Activated T-cell treated with anti-CD3 and anti-CD28 coated beads, Interleukin-2, amount 50 U/mL, for 4 hours (primary cell): ENCODE data around the gene CAMTA1. TPM values are rescaled to one million over a fixed set of nuclear protein-coding genes. Genes with fewer than 3 reads are reported as not detected.

Source experiments
- ATAC-seq, 2 donors: fragments of 200-7000 bp; cut with Tn5 transposase; one replicate each; pipeline ENCODE4 v1.10.0; 2021
- DNase-seq: peaks from one replicate; pipeline ENCODE4 v3.0.0-alpha.2; 2020
- H3K27me3 Mint-ChIP-seq: one replicate; pipeline ENCODE4 v1.8.0; 2021; ENCODE audit warnings: low read depth, mixed read lengths
- H3K36me3 Mint-ChIP-seq: one replicate; pipeline ENCODE4 v1.8.0; 2022; ENCODE audit warnings: mixed read lengths; ENCODE audit not compliant: insufficient read depth
- H3K4me1 Mint-ChIP-seq: one replicate; pipeline ENCODE4 v1.8.0; 2021; ENCODE audit warnings: low read depth, mixed read lengths
- H3K4me3 Mint-ChIP-seq: one replicate; pipeline ENCODE4 v1.8.0; 2021; ENCODE audit warnings: mild to moderate bottlenecking, moderate library complexity, mixed read lengths
- H3K9me3 Mint-ChIP-seq: one replicate; pipeline ENCODE4 v1.8.0; 2021; ENCODE audit warnings: mixed read lengths
- total RNA-seq, 3 donors: library from RNA; stranded (reverse); gene quantifications; one replicate each; pipeline ENCODE4 v1.2.1, GENCODE V29; 2021

Gene CAMTA1
- total RNA-seq, 3 donors from 2014 or later, result 47.5 to 50.3 (median 47.7) TPM

DNA sequence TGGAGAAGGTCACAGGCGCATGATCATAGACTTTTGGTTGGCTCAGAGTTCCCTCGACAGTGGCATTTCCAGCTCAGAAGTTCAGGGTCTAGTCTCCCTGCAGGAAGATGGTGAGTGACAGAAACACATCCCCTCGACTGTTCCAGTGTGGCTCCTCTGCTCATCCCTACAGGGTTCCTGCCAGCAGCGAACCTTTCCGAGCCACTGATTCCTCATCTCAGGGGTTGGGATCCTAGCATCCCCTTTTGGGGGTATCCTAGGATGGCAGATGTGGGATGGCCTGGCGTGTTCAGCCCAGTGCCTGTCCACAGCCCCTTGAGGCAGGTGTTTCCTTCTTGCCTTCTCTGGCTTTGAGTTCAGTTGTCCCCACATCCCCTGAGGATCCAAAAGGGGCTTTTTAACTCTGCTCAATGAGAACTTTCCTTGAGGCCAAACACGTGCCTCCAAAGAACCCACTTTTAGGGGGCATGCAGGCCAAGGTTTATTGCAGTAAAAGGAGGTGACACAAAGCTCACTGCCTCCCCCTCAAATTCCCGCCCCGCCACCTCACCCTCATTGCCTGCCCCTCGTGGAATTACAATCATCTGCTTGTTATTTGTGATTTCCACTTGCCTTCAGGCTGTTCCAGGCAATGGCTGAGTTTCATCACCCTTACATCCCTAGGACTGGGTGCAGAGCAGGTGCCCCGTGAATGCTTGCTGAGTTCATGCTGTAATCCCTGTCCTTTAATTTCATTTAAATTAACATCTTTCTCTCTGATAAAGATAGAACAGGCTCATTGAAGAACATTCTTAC lies 440.7 kb downstream of the CAMTA1 start:
- peaks cover 8% of the 10 kb centered on the region for H3K27me3 Mint-ChIP-seq
- H3K4me3 Mint-ChIP-seq, result no peak overlapping the region
- no peaks in the 10 kb centered on the region for H3K9me3 Mint-ChIP-seq
- H3K4me1 Mint-ChIP-seq, result no peaks in the 10 kb centered on the region
- no peaks in the 10 kb centered on the region for H3K36me3 Mint-ChIP-seq
- DNase-seq, result no peak
- ATAC-seq, result no peak

DNA sequence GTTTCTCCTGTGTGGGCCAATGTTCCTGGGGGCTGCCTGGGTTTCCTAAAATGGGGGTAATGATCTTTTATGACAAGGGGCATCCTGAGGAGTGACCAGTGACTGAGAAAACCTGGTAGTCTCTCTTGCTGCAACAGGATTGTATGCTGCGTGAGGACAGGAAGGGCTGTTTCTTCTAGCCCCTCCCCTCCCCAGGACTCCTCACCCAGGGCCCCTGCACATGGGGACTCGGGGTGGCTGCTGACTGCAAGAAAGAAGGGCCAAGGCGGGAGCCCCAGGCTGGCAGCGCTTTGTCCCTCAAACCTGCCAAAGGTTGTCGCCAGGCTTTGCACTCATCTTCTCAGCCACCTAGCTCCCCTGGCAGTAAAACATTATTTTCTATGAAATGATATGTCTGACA lies 442.4 kb downstream of the CAMTA1 start:
- H3K4me1 Mint-ChIP-seq, result no peaks in the 10 kb centered on the region
- DNase-seq (no peak), ATAC-seq (no peak)
- H3K4me3 Mint-ChIP-seq, result no peak overlapping the region
- no peaks in the 10 kb centered on the region for H3K9me3 Mint-ChIP-seq
- peaks cover 4% of the 10 kb centered on the region for H3K27me3 Mint-ChIP-seq
- H3K36me3 Mint-ChIP-seq, result no peaks in the 10 kb centered on the region

DNA sequence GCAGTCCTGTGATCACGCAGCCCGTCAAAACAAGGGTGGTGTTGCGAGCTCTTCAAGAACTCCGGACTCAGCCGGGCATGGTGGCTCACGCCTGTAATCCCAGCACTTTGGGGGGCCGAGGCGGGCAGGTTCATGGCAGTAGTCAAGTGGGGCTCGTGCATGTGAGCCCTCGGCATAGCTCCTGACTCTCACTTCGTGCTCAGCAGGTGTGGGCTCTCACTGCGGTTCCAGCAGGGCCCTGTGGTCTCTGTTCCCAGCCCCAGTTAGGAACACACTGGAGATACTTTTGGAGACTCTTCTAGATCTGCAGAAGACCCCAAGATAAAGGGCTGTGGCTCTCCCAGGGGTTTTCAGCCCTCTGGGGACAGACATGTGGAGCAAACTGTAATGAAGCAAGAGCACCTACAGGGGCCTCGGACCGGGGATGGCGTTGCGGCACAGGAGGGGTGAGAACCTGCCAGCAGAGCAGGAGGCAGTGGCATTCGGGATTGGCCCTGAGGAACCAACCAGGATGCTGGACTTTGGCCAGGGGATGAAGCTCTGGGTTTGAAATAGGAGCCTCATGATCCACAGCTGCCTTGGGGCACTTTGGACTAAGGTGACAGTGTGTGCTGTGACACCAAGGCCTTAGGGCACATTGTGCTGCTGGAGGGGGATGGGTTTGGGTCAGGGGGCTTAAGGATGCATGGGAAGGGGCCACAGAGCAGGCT lies 443.2 kb downstream of the CAMTA1 start:
- no peak for ATAC-seq
- DNase-seq, result no peak
- no peaks in the 10 kb centered on the region for H3K36me3 Mint-ChIP-seq
- H3K27me3 Mint-ChIP-seq, result peaks cover 4% of the 10 kb centered on the region
- H3K9me3 Mint-ChIP-seq, result no peaks in the 10 kb centered on the region
- H3K4me3 Mint-ChIP-seq, result no peak overlapping the region
- H3K4me1 Mint-ChIP-seq, result no peaks in the 10 kb centered on the region

DNA sequence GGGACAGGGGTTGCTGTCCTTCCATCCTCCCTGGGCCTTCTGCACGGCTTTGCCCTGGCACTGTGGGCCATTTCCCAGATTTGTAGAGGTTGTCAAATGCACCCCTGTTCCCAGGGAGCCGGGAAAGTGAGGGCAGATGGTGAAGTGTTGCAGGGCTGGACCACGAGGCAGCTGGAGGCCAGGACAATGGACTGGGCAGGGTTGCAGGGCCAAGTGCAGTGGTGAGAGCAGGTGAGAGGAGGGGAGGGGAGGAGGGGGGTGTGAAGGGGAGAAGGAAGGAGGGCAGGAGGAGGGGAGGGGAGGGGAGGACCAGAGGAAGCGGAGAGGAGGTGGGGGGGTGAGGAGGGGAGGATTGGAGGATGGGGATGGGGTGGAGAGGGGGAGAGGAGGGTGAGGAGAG lies 443.9 kb downstream of the CAMTA1 start:
- no peaks in the 10 kb centered on the region for H3K4me1 Mint-ChIP-seq
- H3K36me3 Mint-ChIP-seq, result no peaks in the 10 kb centered on the region
- H3K9me3 Mint-ChIP-seq, result no peaks in the 10 kb centered on the region
- H3K4me3 Mint-ChIP-seq, result no peak overlapping the region
- peaks cover 4% of the 10 kb centered on the region for H3K27me3 Mint-ChIP-seq
- no peak for DNase-seq
- ATAC-seq, result no peak

DNA sequence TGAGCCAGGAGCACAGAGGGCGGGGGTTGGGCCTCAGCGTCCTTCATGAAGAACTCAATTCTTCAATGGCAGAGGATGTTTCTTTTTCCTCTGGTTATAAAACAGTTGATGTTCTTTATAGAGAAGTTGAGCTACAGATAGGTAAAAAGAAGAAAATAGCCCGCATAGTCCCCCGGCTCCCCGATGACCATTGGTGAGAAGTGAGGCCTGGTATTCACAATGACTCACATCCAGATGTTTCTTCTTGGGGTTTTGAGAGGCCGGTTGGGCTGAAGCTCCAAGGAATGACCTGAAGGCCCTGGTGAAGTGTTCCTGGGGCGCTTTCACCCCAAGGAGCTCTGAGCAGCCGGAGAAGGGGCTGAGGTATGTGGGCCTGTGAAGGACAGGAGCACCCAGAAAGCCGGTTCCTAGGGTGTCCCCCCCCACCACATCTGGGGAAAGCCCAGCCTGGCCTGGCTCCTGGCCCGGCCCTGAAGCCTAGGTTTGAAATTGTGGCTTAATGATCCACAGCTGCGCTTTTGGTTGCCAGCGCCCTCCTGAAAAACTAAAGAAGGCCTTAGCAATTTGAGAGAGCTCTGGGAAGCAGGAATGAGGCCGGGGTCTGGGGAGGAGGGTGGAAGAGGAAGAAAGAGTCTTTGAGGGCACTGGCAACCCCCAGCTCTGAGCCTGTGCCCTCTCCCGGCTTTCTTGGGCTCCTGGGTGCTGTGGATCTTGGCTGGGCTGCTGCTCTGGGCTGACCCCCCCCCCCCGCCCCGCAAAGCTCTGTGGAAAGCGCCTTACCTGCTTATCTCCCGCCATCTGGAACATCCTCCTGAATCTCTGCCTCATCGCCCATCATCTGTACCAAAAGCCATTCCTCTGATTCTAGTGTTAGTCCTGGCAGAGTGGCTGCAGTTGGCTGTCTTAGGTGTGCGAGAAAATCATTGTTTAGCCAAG lies 444.7 kb downstream of the CAMTA1 start:
- H3K9me3 Mint-ChIP-seq, result no peaks in the 10 kb centered on the region
- no peak for DNase-seq
- H3K36me3 Mint-ChIP-seq, result no peaks in the 10 kb centered on the region
- H3K4me1 Mint-ChIP-seq, result no peaks in the 10 kb centered on the region
- ATAC-seq, result no peak
- H3K27me3 Mint-ChIP-seq, result peaks cover 4% of the 10 kb centered on the region
- no peak overlapping the region for H3K4me3 Mint-ChIP-seq

DNA sequence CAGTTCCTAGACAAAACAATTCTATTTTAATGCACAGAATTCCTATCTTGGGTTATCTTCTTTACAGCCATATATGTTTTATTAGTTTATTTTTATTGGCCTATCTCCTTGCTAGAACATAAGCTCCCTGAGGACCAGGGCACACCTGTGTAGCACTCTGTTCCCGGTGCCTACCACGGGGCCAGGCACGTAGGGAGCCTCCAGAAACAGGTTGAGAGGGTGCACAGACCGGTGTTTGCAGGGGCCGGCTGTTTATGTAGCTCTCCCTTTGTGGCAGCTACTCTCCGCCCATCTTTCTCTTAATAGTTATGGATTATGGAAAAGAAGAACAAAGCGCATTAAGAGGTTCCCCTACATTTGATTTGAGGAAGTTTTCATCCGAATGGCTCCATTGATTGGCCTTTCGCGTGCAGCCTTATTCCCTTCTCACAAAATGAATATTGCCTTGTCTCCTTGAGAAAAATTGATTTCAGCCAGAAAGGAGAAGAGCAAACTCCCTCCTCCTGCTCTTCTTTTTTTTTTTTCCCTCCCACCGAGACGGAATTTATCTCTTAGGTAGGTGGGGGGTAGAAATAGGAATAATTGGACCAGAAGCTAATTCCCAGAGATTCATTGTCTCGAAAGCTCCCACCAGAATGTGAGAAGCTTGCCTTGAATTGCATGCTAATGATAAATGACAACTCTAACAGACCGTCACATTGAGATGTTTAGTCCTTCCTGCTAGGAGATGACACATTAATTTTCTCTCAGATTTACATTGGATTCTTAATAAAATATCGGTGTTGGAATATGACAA lies 447.4 kb downstream of the CAMTA1 start:
- Mint-ChIP-seq H3K4me3 (no peak overlapping the region), H3K9me3 (no peaks in the 10 kb centered on the region), H3K4me1 (no peaks in the 10 kb centered on the region), H3K27me3 (peaks cover 7% of the 10 kb centered on the region), H3K36me3 (no peaks in the 10 kb centered on the region)
- DNase-seq (no peak), ATAC-seq (no peak)

DNA sequence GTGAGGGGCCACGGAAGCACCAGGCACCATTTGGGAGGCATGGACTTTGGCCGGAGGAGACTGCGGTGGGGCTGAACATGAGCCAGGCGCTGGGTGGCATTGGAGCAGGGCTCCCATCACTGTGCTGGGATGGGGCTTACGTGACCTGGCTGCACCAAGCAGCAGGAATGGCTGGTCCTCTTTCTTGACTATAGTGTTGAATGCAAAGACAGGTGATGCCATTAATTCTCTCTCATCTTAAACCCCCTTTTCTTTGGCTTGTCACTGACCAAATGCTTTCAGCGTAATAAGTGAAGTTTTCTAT lies 447.9 kb downstream of the CAMTA1 start:
- H3K9me3 Mint-ChIP-seq, result no peaks in the 10 kb centered on the region
- H3K27me3 Mint-ChIP-seq, result peaks cover 9% of the 10 kb centered on the region
- DNase-seq (no peak), ATAC-seq (no peak)
- H3K4me3 Mint-ChIP-seq, result no peak overlapping the region
- H3K4me1 Mint-ChIP-seq, result no peaks in the 10 kb centered on the region
- no peaks in the 10 kb centered on the region for H3K36me3 Mint-ChIP-seq

DNA sequence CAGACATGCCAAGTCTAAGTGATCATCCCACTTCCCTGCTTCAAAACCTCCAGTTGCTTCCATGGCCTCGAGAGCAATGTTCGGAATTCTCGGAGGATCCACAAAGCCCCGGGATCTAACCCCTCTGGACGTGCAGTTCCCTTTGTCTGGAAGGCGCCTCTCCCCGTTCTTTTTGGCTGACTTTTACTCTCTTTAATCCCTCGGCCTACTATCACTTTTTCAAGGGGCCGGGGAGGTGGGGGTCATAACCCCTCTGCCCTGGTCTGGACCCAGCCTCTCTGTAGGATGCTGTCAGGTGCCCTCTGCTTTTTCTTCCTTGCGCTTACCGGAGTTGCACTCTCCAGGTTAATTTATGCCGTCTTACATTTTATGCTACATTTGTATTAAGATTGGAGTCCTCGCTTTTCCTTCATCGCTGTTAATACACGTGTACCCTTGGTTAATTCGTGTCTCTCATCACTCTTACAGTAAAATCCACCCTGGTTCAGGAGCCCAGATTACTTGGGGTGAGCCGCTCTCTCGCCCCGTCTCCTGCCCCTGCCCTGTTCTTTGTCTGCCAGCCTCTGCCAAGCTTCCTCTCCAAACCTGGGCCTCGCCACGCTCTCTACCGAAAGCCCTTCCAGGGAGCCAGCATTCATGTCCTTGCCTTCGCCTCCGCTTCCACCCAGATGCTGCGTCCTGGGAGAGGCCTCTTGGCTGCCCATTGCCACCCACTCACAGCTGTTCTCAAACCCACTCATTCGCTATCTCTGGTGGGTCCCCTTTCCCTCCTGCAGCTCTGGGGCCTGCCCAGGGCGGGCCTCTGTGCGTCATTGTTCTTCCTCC lies 448.6 kb downstream of the CAMTA1 start:
- no peak for ATAC-seq
- Mint-ChIP-seq H3K9me3 (no peaks in the 10 kb centered on the region), H3K36me3 (no peaks in the 10 kb centered on the region), H3K4me1 (no peaks in the 10 kb centered on the region), H3K27me3 (peaks cover 10% of the 10 kb centered on the region), H3K4me3 (no peak overlapping the region)
- no peak for DNase-seq

DNA sequence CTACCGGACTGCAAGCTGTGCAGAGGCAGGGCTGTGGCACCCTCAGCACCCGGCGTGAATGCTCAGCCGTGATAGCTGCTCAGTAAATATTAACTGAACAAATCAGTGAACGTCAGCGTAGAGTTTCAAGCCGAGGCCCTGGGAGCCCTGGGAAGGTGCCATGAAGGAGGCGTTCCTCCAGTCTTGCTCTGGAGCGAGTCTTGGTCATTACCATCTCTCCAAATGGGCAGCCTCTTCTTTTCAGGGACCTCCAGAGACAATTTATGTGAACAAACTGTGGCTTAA lies 449.2 kb downstream of the CAMTA1 start:
- Mint-ChIP-seq H3K4me1 (no peaks in the 10 kb centered on the region), H3K27me3 (peaks cover 10% of the 10 kb centered on the region), H3K4me3 (no peak overlapping the region), H3K36me3 (no peaks in the 10 kb centered on the region), H3K9me3 (no peaks in the 10 kb centered on the region)
- ATAC-seq, result no peak
- no peak for DNase-seq

DNA sequence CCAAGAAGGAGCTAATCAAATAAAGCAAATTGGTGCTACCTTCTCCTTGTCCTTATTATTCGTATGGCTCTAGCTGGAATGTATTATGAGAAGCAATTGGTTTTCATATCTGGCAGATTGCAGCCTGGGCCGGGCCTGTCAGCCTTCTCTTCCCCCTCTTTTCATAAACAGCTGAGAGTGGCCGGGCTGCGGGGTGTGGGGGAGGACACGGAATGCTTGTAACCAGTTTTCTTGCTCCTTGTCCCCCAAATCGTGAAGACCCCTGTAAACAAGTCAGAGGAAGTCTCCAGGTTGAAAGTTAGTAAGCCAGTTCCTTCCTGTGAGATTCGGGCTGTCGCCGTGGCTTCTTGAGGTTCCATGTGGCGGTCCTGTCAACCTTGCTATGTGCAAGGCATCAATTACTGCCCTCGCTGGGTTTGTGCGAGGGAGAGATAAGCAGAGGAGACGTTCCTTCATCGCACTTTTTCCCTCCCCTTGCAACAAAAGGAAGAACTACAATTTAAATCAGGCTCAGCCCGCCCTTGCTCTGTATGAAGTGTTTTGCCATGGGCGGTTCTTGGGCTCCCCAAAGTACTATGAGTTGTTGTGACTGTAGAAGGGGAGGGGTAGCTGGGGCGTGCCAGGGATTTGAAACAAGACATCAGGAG lies 450.7 kb downstream of the CAMTA1 start:
- H3K36me3 Mint-ChIP-seq, result no peaks in the 10 kb centered on the region
- no peak for DNase-seq
- no peaks in the 10 kb centered on the region for H3K4me1 Mint-ChIP-seq
- no peak overlapping the region for H3K4me3 Mint-ChIP-seq
- H3K27me3 Mint-ChIP-seq, result peaks cover 10% of the 10 kb centered on the region
- no peaks in the 10 kb centered on the region for H3K9me3 Mint-ChIP-seq
- no peak for ATAC-seq

DNA sequence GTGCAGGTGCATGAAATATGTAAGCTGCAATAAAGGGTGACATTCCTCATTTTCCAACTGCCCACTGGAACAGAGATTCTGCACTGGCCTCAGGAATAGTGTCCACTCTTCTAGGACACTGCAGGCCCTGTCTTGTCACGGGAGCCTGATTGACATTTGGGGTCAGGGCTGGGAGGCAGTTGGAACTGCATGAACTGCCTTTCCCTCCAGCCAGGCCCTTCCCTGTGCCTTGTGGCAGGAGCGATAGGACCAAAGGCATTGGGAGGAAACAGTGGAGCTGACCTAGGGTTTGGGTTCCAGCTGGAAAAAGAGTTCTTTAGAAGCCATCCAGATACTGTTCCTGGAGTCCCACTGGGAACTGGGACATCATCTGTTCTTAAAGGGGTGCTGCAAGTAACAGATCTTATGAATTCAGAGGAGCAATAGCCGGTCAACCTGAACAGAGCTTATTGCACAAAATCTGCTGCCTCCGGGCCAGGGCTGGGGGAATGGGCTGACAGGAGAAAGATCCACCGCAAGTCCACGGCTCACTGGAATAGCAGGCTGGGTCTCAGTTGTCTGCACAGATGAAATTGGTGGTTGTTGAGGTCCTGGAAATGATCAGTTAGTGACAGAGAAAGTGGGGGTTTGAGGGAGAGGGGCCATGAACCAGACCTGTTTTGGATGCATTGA lies 451.7 kb downstream of the CAMTA1 start:
- DNase-seq (no peak), ATAC-seq (no peak)
- H3K36me3 Mint-ChIP-seq, result no peaks in the 10 kb centered on the region
- no peaks in the 10 kb centered on the region for H3K4me1 Mint-ChIP-seq
- H3K27me3 Mint-ChIP-seq, result peaks cover 14% of the 10 kb centered on the region
- H3K9me3 Mint-ChIP-seq, result no peaks in the 10 kb centered on the region
- no peak overlapping the region for H3K4me3 Mint-ChIP-seq

DNA sequence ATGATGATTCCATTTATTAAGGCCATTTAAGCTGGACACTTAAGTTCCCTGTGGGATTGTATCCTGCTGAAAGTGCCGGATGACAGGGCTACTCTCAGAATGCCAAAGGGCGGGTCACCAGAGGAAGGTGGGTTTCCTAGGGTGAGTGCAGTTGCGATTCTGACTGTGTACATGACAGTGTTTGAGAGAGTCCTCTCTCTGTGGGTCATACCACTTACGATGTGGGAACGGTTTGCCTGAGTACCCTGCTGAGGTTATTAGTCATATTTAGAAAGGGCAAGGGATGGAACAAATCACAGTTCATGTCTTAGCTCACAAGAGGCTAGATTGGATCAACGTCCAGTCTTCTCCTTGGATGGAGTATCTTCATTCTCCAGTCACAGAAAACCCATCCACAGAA lies 461.9 kb downstream of the CAMTA1 start:
- Mint-ChIP-seq H3K27me3 (peaks cover 28% of the 10 kb centered on the region), H3K4me1 (no peaks in the 10 kb centered on the region), H3K36me3 (no peaks in the 10 kb centered on the region), H3K9me3 (no peaks in the 10 kb centered on the region), H3K4me3 (no peak overlapping the region)
- DNase-seq (no peak), ATAC-seq (no peak)
